Measurements from ENCODE around the gene ZNF747. TPM values are rescaled to one million over a fixed set of nuclear protein-coding genes. Genes with fewer than 3 reads are reported as not detected.

ZNF747 gene
- total RNA-seq, 1 experiment from 2014 or later = 12.3 TPM

DNA sequence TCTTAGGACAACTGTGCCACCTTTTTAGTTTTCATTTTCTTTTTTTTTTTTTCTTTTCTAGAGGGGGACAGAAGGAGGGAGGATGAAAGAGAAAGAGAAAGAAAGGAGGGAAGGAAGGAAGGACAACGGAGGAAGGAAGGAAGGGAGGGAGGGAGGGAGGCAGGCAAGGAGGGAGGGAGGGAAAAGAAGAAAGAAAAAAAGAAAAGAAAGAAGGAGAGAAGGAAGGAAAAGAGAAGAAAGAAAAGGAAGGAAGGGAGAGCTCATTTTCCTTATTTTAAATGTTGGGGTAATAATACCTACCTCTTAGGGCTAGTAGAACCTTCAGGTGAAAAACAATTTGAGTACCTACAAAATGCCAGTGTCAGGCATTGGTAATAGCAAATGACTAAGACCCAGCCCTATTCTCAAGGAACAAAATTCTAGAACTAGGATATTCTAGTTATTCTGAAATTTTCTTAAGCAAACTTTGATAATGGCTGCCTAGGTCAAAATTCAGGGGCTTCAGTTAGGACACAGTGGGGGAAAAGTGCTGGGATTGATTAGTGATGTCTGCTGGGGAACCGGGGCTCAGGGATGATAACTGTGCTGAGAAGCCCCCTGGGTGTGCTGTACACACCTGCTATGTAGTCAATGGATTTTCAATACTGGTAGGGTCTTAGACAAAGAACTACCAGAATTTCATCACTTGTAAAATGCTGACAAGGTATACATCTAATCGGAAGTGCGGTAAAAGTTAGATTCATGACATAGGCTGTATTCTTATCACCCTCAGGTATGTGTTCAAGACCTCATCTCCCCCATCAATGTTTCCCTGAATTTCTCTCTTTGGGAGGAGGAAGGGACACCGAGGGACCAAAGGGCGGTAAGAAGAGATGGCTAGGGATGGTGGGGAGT, 31.0 kb downstream of the ZNF747 start:
- Mint-ChIP-seq H3K4me1 (ENCODE audit: low read depth, unreplicated experiment) (peaks cover 1% of the 10 kb centered on the region), H3K27ac (ENCODE audit: unreplicated experiment) (no peak overlapping the region), H3K36me3 (ENCODE audit: insufficient read depth, unreplicated experiment) (no peaks in the 10 kb centered on the region), H3K27me3 (ENCODE audit: unreplicated experiment) (peaks cover 17% of the 10 kb centered on the region), H3K9me3 (ENCODE audit: low read depth, unreplicated experiment) (no peaks in the 10 kb centered on the region), H3K4me3 (ENCODE audit: low read depth, unreplicated experiment) (no peak overlapping the region)
- CTCF ChIA-PET = interaction anchor here (0.6 kb wide), 1 partner anchor 10 kb away, joined by 5 read pairs; no protein-coding TSS in a partner anchor
- TF ChIP-seq, protein P1, sequence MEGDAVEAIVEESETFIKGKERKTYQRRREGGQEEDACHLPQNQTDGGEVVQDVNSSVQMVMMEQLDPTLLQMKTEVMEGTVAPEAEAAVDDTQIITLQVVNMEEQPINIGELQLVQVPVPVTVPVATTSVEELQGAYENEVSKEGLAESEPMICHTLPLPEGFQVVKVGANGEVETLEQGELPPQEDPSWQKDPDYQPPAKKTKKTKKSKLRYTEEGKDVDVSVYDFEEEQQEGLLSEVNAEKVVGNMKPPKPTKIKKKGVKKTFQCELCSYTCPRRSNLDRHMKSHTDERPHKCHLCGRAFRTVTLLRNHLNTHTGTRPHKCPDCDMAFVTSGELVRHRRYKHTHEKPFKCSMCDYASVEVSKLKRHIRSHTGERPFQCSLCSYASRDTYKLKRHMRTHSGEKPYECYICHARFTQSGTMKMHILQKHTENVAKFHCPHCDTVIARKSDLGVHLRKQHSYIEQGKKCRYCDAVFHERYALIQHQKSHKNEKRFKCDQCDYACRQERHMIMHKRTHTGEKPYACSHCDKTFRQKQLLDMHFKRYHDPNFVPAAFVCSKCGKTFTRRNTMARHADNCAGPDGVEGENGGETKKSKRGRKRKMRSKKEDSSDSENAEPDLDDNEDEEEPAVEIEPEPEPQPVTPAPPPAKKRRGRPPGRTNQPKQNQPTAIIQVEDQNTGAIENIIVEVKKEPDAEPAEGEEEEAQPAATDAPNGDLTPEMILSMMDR (IDR thresholded peaks at IDR 0.05; ENCODE audit: unreplicated experiment) = no peak
- DNase-seq = no peak
- BruUV-seq (replicated peaks) = no TSS peak
- intact Hi-C loops (cut with micrococcal nuclease; ENCODE audit: unreplicated experiment) = no loop called here

DNA sequence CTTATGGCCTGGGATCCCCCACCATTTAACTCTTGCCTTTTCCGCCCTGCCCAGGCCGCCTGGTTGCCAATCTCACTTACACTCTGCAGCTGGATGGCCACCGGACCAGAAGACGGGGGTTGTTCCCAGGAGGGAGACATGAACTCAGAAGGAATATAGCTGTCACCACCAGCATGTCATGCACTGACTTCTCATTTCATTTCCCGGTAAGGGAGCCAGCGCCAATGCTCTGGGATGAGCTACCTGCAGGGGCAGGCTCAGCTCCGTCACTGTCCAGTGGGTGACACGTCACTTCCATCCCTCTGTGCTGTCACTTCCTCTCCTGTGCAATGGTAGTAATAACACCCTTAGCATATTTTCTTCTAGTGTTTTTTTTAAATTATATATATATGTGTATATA, 35.4 kb downstream of the ZNF747 start:
- DNase-seq = no peak
- Mint-ChIP-seq H3K9me3 (ENCODE audit: low read depth, unreplicated experiment) (no peaks in the 10 kb centered on the region), H3K4me1 (ENCODE audit: low read depth, unreplicated experiment) (no peaks in the 10 kb centered on the region), H3K36me3 (ENCODE audit: insufficient read depth, unreplicated experiment) (no peaks in the 10 kb centered on the region), H3K4me3 (ENCODE audit: low read depth, unreplicated experiment) (no peak overlapping the region), H3K27me3 (ENCODE audit: unreplicated experiment) (peaks cover 24% of the 10 kb centered on the region), H3K27ac (ENCODE audit: unreplicated experiment) (no peak overlapping the region)
- TF ChIP-seq, protein P1 (IDR thresholded peaks at IDR 0.05; ENCODE audit: unreplicated experiment) = no peak
- intact Hi-C loops (cut with micrococcal nuclease; ENCODE audit: unreplicated experiment) = no loop called here
- CTCF ChIA-PET = interaction anchor here (0.9 kb wide), 1 partner anchor 70 kb away, joined by 3 read pairs; the partner anchor contains the start of gene DCTPP1
- BruUV-seq (replicated peaks) = no TSS peak

DNA sequence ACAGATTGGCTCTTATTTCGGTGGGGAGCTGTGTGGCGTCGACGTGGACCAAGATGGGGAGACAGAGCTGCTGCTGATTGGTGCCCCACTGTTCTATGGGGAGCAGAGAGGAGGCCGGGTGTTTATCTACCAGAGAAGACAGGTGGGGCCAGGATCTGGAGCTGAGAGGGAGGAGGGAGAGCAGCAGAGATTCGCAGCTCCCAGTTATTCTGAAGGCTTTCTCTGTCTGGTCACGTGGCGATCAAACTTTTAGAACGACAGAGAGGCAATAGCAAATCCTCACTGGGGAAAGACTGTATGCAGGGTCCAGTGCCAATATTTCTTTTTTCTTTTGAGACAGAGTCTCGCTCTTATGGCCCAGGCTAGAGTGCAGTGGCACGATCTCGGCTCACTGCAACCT, 39.9 kb downstream of the ZNF747 start:
- CTCF ChIA-PET = no interaction called here
- Mint-ChIP-seq H3K9me3 (ENCODE audit: low read depth, unreplicated experiment) (no peaks in the 10 kb centered on the region), H3K4me3 (ENCODE audit: low read depth, unreplicated experiment) (no peak overlapping the region), H3K4me1 (ENCODE audit: low read depth, unreplicated experiment) (peaks cover 9% of the 10 kb centered on the region), H3K27ac (ENCODE audit: unreplicated experiment) (no peak overlapping the region), H3K36me3 (ENCODE audit: insufficient read depth, unreplicated experiment) (no peaks in the 10 kb centered on the region), H3K27me3 (ENCODE audit: unreplicated experiment) (peaks cover 16% of the 10 kb centered on the region)
- TF ChIP-seq, protein P1 (IDR thresholded peaks at IDR 0.05; ENCODE audit: unreplicated experiment) = no peak
- no peak for DNase-seq
- intact Hi-C loops (cut with micrococcal nuclease; ENCODE audit: unreplicated experiment) = no loop called here
- BruUV-seq (replicated peaks) = no TSS peak

DNA sequence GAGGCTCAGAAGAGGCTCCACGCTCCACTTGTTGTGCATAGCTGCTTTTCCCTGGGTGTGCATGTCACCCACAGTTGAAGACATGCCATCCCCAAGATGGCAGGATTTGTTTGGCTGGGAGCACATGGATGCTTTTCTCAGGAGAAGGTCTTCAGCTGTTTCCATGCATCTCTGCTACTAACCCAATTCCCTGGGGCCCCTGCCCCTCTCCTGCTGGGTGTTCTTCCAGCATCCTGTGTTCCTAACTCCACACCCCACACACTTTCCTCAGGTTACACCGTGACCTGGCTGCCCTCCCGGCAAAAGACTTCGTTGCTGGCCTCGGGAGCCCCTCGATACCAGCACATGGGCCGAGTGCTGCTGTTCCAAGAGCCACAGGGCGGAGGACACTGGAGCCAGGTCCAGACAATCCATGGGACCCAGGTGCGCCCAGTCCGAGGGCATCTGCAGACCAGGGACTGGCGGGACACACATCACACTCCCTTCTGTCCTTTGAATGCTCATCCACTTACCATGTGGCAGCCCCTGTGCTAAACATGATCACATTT, 40.6 kb downstream of the ZNF747 start:
- no peaks in the 10 kb centered on the region for H3K36me3 Mint-ChIP-seq (ENCODE audit: insufficient read depth, unreplicated experiment)
- TF ChIP-seq, protein P1 (IDR thresholded peaks at IDR 0.05; ENCODE audit: unreplicated experiment) = no peak
- H3K27me3 Mint-ChIP-seq (ENCODE audit: unreplicated experiment) = peaks cover 16% of the 10 kb centered on the region
- peaks cover 13% of the 10 kb centered on the region for H3K4me1 Mint-ChIP-seq (ENCODE audit: low read depth, unreplicated experiment)
- intact Hi-C loops (cut with micrococcal nuclease; ENCODE audit: unreplicated experiment) = no loop called here
- H3K9me3 Mint-ChIP-seq (ENCODE audit: low read depth, unreplicated experiment) = no peaks in the 10 kb centered on the region
- H3K4me3 Mint-ChIP-seq (ENCODE audit: low read depth, unreplicated experiment) = no peak overlapping the region
- BruUV-seq (replicated peaks) = no TSS peak
- no peak overlapping the region for H3K27ac Mint-ChIP-seq (ENCODE audit: unreplicated experiment)
- CTCF ChIA-PET = no interaction called here
- DNase-seq = no peak

Data from Calu3 (cell line).